ENCODE measurements around the gene TRIP10. TPM values are rescaled to one million over a fixed set of nuclear protein-coding genes. Genes with fewer than 3 reads are reported as not detected.

Gene TRIP10
- total and polyA plus RNA-seq, 2 of the 8 experiments (the other 6 are each of a cell fraction or from before 2014, with no cell fraction given) = 27.8 to 69.5 TPM

DNA sequence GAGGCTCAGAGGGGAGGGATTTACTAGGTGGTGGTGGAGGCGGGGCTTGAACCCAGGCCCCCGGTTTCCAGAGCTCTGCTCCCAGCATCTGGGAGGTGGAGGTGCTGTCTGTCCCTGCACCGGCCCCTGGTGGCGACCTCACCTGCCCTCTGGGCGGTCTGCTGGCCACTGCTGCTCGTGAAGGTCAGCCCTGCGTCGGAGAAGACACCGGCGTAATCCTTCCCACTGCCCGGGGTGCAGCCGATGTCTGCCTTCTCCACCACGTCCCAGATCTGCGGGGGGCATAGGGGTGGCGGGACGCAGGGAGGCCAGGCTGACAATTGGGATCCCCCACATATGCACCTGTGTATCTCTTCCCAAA is 31.8 kb upstream of the TRIP10 start:
- Histone ChIP-seq H3K23ac (ENCODE audit: insufficient read length) (no peak overlapping the region), H3K79me1 (ENCODE audit: low read depth, low read length) (no peaks in the 10 kb centered on the region), H3K36me3 (ENCODE audit: control insufficient read depth in 2 of 4, insufficient read depth in 4 of 4, low read length in 3 of 4) (no peaks in the 10 kb centered on the region), H4K20me1 (replicated peaks in 1 of 2; ENCODE audit: control insufficient read depth in 1 of 2, insufficient read depth in 2 of 2, low read length in 2 of 2) (no peaks in the 10 kb centered on the region), H3K4me2 (ENCODE audit: insufficient read depth in 1 of 2, low read depth in 2 of 2, low read length in 2 of 2) (no peak overlapping the region), H3K14ac (ENCODE audit: insufficient read length) (no peak overlapping the region), H3K9me3 (ENCODE audit: insufficient read depth in 2 of 2, low read depth in 1 of 2, low read length in 1 of 2) (no peaks in the 10 kb centered on the region), H2BK12ac (ENCODE audit: low read depth, low read length) (no peak overlapping the region), H3K27ac (ENCODE audit: low read depth, low read length) (no peak overlapping the region), H3K9ac (replicated peaks in 1 of 4; ENCODE audit: extremely low read depth in 1 of 4, low read depth in 3 of 4, low read length in 3 of 4) (no peak overlapping the region), H3K27me3 (replicated peaks in 1 of 4; ENCODE audit: control insufficient read depth in 3 of 4, extremely low read depth in 1 of 4, insufficient read depth in 3 of 4, low read length in 3 of 4) (peaks cover 0 to 22% (median 18%) of the 10 kb centered on the region in 4 experiments; a peak in 6 of 7 replicates), H3K23me2 (ENCODE audit: low read depth, low read length) (peaks cover 9% of the 10 kb centered on the region), H2BK5ac (ENCODE audit: low read depth, low read length) (no peak overlapping the region), H2AK5ac (ENCODE audit: low read depth, low read length) (no peak overlapping the region), H4K91ac (replicated peaks; ENCODE audit: insufficient read length, low read length) (no peak overlapping the region), H2BK20ac (ENCODE audit: low read length) (no peak overlapping the region), H3K79me2 (ENCODE audit: control insufficient read depth in 1 of 2, insufficient read depth in 2 of 2, low read length in 2 of 2) (no peaks in the 10 kb centered on the region), H2BK15ac (ENCODE audit: low read length) (no peak overlapping the region), H3K4me1 (replicated peaks in 1 of 4; ENCODE audit: control insufficient read depth in 3 of 4, insufficient read depth in 4 of 4, low read length in 3 of 4) (peaks cover 0 to 8% (median 2%) of the 10 kb centered on the region in 4 experiments; a peak in 4 of 7 replicates), H2BK120ac (replicated peaks; ENCODE audit: low read depth, low read length) (no peak overlapping the region), H4K8ac (ENCODE audit: extremely low read depth, insufficient read depth, low read length) (0 out of 2 replicates have a peak overlapping the region, but pooled peaks have one; percentile 36), H2AFZ (ENCODE audit: low read length) (no peak overlapping the region), H3K4ac (replicated peaks; ENCODE audit: insufficient read length, low read depth, low read length) (no peak overlapping the region), H3K18ac (ENCODE audit: extremely low read depth, low read length) (no peak overlapping the region), H3K56ac (replicated peaks; ENCODE audit: insufficient read length, low read depth, low read length) (no peak overlapping the region), H3K4me3 (ENCODE audit: extremely low read depth in 1 of 4, insufficient read depth in 2 of 4, low read depth in 3 of 4, low read length in 4 of 4) (no peak overlapping the region), H4K5ac (ENCODE audit: insufficient read length, low read depth, low read length) (no peak overlapping the region)
- DNase-seq (ENCODE audit: low read depth in 1 of 2, low spot score in 2 of 2) (no peak), FAIRE-seq (no peak)
- CTCF ChIA-PET (ENCODE audit: partially characterized antibody) = interaction anchor here (0.5 kb wide), 1 partner anchor 61 kb away, joined by 3 read pairs; no protein-coding TSS in a partner anchor
- POLR2A ChIA-PET (ENCODE audit: partially characterized antibody) = no interaction called here
- 90% methylated on average over 7 of the region's 16 CpGs; no CpG with 5 or more reads in 1 of the 2 experiments for WGBS, 2 experiments (ENCODE audit: extremely low coverage in 1 of 2, insufficient coverage in 1 of 2, insufficient read length in 1 of 2, insufficient replicate concordance in 2 of 2, low coverage in 1 of 2, low lambda C conversion rate in 2 of 2, missing lambda C conversion rate in 1 of 2)
- no peak for TF ChIP-seq RNF2 (IDR thresholded peaks at IDR 0.05; ENCODE audit: borderline replicate concordance, low read depth, low read length, missing control alignments, poor library complexity, severe bottlenecking)
- TF ChIP-seq, protein P1, sequence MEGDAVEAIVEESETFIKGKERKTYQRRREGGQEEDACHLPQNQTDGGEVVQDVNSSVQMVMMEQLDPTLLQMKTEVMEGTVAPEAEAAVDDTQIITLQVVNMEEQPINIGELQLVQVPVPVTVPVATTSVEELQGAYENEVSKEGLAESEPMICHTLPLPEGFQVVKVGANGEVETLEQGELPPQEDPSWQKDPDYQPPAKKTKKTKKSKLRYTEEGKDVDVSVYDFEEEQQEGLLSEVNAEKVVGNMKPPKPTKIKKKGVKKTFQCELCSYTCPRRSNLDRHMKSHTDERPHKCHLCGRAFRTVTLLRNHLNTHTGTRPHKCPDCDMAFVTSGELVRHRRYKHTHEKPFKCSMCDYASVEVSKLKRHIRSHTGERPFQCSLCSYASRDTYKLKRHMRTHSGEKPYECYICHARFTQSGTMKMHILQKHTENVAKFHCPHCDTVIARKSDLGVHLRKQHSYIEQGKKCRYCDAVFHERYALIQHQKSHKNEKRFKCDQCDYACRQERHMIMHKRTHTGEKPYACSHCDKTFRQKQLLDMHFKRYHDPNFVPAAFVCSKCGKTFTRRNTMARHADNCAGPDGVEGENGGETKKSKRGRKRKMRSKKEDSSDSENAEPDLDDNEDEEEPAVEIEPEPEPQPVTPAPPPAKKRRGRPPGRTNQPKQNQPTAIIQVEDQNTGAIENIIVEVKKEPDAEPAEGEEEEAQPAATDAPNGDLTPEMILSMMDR (IDR thresholded peaks at IDR 0.05; ENCODE audit: control extremely low read depth in 1 of 3, insufficient read depth in 1 of 3, low read depth in 1 of 3, low read length in 3 of 3) = peak in 1 of 3 experiments; percentile 3; a peak in 1 of 4 replicates
